ENCODE results near the gene ITGA1.

- TF ChIP-seq CTCF (IDR thresholded peaks at IDR 0.05) (no peak), POLR2A (IDR thresholded peaks at IDR 0.05) (no peak)
Measured at GRCh38 chr5:52783226-52783959, 4.3 kb upstream of the ITGA1 start.

Data from vagina (tissue), 2 donors.